ENCODE data around the gene P2RX5. TPM values are rescaled to one million over a fixed set of nuclear protein-coding genes. Genes with fewer than 3 reads are reported as not detected.

The P2RX5 gene
- total RNA-seq, 2 experiments from 2014 or later, result 45.2 to 47.4 TPM

DNA sequence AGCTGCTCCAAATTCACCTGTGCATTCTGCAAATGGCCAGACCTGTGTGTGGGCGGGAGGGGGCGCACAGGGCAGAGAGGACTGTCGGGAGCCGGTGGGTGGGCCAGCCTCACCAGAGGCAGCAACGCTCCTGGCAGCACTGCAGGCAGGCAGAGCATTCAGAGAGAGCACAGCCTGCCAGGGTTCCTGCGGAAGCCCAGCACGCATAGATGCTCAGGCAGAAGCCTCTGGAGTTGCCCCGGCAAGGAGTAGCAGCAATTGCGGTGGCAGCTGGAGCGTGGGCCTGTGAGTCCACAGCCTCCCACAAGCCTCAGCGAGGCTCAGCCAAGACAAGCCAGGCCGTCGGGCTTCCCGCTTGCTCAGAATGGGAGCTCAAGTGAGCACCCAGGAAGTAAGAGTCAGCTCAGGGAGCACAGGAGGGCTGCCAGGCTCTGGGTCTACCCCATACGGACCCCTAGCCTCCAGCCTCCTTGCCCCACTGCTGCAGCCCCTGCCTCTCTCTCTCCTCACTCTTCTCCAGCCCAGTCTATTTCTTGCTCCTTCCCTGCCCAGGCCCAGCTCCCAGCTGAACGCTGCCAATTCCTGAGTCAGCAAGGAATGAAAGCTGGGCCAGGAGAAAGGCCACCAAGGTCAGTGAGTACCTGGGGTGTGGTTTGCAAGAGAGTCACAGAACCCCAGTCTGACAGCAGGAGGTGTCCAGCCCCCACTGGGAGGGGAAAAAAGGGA lies 17.7 kb downstream of the P2RX5 start:
- peaks cover 9% of the 10 kb centered on the region for H3K36me3 Mint-ChIP-seq (ENCODE audit: low read depth)
- no peak for DNase-seq
- CTCF ChIA-PET, result no interaction called here
- no peak overlapping the region for H3K4me3 Mint-ChIP-seq
- H3K4me1 Mint-ChIP-seq (ENCODE audit: low read depth), result peaks cover 6% of the 10 kb centered on the region
- no peaks in the 10 kb centered on the region for H3K27me3 Mint-ChIP-seq (ENCODE audit: low read depth)
- intact Hi-C loops (cut with micrococcal nuclease), result no loop called here
- no peak overlapping the region for H3K27ac Mint-ChIP-seq
- no peaks in the 10 kb centered on the region for H3K9me3 Mint-ChIP-seq

DNA sequence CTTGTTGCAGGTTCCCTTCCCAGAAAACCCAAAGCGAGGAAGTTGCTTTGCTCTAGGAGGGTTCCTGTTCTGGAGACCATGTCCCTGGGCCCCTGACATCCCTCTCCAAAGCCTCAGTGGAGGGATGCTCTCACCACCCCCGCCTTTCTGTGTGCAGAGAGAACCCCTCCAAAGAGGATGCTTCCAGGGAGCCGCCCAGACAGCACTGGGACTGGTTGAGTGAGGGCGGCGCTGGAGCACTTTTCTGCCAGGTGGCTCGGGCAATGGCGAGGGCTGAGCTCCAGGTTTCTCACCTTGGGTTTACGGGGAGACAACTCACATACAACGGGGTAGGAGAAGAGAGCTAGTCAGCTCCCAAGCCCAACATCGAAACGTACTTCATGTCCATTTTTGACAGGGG lies 20.1 kb downstream of the P2RX5 start:
- intact Hi-C loops (cut with micrococcal nuclease), result no loop called here
- H3K27ac Mint-ChIP-seq, result no peak overlapping the region
- no peak overlapping the region for H3K4me3 Mint-ChIP-seq
- no peaks in the 10 kb centered on the region for H3K27me3 Mint-ChIP-seq (ENCODE audit: low read depth)
- H3K4me1 Mint-ChIP-seq (ENCODE audit: low read depth), result peaks cover under 1% of the 10 kb centered on the region
- DNase-seq, result no peak
- H3K36me3 Mint-ChIP-seq (ENCODE audit: low read depth), result peaks cover 3% of the 10 kb centered on the region
- no peaks in the 10 kb centered on the region for H3K9me3 Mint-ChIP-seq
- CTCF ChIA-PET, result no interaction called here

DNA sequence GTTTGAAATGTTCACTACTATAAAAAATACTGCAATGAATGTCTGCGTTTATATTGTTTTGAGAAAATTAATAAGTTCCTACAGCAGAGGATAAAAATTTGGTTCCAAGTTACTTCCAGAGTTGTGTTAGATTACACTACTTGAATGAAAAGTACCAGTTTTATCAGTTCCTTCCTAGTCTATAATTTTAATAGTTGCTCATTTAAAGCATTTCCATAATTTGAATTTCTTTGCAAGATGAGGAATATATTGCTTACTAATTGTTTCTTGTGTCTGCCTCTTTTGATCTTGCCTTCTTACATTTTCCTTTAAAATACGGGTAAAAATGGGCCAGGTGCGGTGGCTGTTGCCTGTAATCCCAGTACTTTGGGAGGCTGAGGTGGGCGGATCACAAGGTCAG lies 23.4 kb downstream of the P2RX5 start:
- intact Hi-C loops (cut with micrococcal nuclease), result no loop called here
- no peak for DNase-seq
- peaks cover 12% of the 10 kb centered on the region for H3K4me1 Mint-ChIP-seq (ENCODE audit: low read depth)
- no peaks in the 10 kb centered on the region for H3K9me3 Mint-ChIP-seq
- H3K27ac Mint-ChIP-seq, result no peak overlapping the region
- no peaks in the 10 kb centered on the region for H3K27me3 Mint-ChIP-seq (ENCODE audit: low read depth)
- no peak overlapping the region for H3K4me3 Mint-ChIP-seq
- CTCF ChIA-PET, result interaction anchor here (0.8 kb wide), 1 partner anchor 10 kb away, joined by 3 read pairs; no protein-coding TSS in a partner anchor
- peaks cover 6% of the 10 kb centered on the region for H3K36me3 Mint-ChIP-seq (ENCODE audit: low read depth)

DNA sequence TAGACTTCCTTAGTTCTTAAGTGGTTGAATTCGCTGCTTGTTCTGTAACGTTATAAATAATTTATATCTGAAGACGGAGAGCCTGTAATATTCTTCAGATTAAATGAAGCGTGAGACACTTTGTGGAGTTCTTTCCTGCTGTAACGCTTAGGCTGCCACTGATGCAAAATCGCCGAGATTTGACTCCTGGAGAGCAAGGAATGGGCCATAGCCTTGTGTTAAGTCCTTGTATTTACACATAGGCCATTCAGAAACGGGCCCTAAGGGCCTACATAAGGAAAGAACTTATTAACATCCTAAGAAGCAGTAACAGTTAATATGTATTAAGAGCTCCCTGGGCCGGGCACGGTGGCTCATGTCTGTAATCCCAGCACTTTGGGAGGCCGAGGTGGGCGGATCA lies 26.4 kb downstream of the P2RX5 start:
- Mint-ChIP-seq H3K27ac (peak overlapping the region; percentile 79), H3K4me3 (peak overlapping the region; percentile 93), H3K4me1 (ENCODE audit: low read depth) (peaks cover 14% of the 10 kb centered on the region), H3K9me3 (no peaks in the 10 kb centered on the region), H3K36me3 (ENCODE audit: low read depth) (peaks cover 5% of the 10 kb centered on the region), H3K27me3 (ENCODE audit: low read depth) (no peaks in the 10 kb centered on the region)
- CTCF ChIA-PET, result no interaction called here
- no peak for DNase-seq
- intact Hi-C loops (cut with micrococcal nuclease), result loop anchor here (2.0 to 5.0 kb wide), 2 partner anchors 53 to 1077 kb away; partner anchors contain the start of genes HASPIN and PAFAH1B1

DNA sequence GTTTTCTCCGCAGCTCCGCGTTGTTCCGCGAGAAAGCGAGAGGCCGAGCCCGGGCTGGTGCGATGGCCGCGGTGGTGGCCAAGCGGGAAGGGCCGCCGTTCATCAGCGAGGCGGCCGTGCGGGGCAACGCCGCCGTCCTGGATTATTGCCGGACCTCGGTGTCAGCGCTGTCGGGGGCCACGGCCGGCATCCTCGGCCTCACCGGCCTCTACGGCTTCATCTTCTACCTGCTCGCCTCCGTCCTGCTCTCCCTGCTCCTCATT lies 26.9 kb downstream of the P2RX5 start:
- peaks cover 14% of the 10 kb centered on the region for H3K4me1 Mint-ChIP-seq (ENCODE audit: low read depth)
- peak overlapping the region; percentile 93 for H3K4me3 Mint-ChIP-seq
- CTCF ChIA-PET, result no interaction called here
- H3K9me3 Mint-ChIP-seq, result no peaks in the 10 kb centered on the region
- H3K27ac Mint-ChIP-seq, result peak overlapping the region; percentile 79
- H3K36me3 Mint-ChIP-seq (ENCODE audit: low read depth), result peaks cover 5% of the 10 kb centered on the region
- H3K27me3 Mint-ChIP-seq (ENCODE audit: low read depth), result no peaks in the 10 kb centered on the region
- intact Hi-C loops (cut with micrococcal nuclease), result loop anchor here (2.0 to 5.0 kb wide), 2 partner anchors 54 to 1077 kb away; partner anchors contain the start of genes HASPIN and PAFAH1B1
- DNase-seq, result no peak

DNA sequence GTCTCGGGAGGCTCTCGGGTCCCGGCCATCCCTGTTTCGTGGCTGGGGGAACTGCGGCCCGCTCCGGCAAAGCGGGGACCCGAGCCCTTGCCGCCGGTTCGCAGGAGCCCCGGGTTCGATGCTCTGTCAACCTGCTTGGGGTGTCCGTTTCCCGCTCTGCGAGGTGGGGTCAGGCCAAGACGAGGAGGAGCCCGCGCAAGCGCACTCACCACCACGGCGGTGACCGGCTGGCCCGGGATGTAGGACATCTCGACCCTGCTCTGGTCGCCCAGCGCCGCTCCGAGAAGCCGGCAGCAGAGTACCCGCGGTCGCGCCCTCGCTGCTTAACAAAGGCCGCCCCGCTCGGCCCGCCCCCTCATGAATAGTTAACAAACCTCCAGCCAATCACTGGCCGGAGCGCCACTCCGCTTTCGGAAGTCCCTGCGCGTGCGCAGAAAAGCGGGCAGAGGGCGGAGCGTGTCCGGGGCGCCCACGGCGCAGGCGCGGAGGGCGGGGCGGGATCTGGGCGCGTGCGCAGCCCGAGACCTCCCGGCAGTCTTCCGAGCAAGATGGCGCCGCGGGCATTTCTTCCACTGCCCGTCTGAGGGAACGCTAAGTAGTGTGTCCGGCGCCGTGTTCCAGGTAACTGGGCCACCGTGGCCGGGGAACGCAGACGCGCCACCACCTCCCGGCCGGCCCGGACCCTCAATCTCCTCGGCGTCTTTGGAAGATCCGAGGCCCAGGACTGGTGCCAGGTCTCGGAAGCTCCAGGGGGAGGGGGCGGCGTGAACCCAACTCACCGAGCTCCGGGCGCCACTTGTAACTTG lies 27.5 kb downstream of the P2RX5 start, which contains the start of the genes EMC6 and TAX1BP3:
EMC6 (plus strand) TSS at position 534 of the 806 bp plus-strand sequence. CDS start 335 bp downstream, outside the sequence.
TAX1BP3 (minus strand) TSS at position 300 of the 806 bp plus-strand sequence; CDS start at position 248, 52 bp downstream.
- peaks cover 5% of the 10 kb centered on the region for H3K36me3 Mint-ChIP-seq (ENCODE audit: low read depth)
- H3K4me1 Mint-ChIP-seq (ENCODE audit: low read depth), result peaks cover 14% of the 10 kb centered on the region
- intact Hi-C loops (cut with micrococcal nuclease), result loop anchor here (1.0 to 5.0 kb wide), 6 partner anchors 32 to 1076 kb away; partner anchors contain the start of genes CTNS, HASPIN, NCBP3 and PAFAH1B1
- peak within 1 kb of the TSS; percentile 79 for H3K27ac Mint-ChIP-seq
- CTCF ChIA-PET, result interaction anchor here (1.0 kb wide), 1 partner anchor 69 kb away, joined by 4 read pairs; no protein-coding TSS in a partner anchor
- H3K27me3 Mint-ChIP-seq (ENCODE audit: low read depth), result no peaks in the 10 kb centered on the region
- DNase-seq, result peak; percentile 98
- peak within 1 kb of the TSS; percentile 93 for H3K4me3 Mint-ChIP-seq
- no peaks in the 10 kb centered on the region for H3K9me3 Mint-ChIP-seq

DNA sequence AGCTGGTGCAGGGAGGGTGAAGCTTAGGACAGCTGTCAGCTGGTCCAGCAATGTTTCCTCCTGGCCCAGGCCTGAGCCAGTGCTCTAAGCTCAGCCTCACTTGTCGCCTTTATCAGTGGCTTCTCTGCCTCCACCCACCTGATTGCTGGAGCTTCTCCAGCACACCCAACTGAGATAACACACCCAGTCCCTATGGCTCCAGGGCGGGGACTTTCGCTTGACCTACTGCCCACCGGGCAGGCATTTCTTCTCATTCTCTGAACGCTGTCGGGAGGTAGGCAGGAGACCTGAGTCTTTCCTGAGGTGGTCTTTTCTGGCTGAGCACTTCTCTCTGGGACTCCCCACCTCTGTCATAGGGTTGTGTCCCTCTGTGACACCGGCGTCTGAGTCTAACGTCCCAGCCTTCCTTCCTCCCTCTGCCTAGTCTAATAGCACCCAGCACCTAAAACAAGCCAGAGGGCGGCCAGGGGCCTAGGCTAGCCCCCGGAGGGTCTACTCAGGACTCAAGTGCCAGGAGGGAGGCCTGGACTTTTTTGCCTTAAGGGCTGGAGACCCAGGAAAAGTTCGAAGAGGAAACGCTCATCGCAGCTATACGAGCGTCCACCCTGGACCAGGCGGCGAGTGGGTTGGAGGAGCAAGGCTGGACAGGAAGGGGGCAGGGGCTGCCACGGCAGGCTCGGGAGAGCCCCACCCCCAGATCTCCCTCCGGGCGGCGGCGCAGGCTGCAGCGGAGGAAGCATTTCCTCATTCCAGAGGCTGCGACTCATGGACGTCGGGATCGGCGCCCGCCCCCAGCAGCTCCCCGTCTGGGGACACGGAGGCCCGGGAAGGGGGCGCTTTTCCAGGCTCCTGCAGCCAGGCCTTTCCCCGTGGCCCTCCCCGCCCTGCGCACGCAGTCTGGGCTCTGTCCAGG lies 28.3 kb downstream of the P2RX5 start:
- no peak overlapping the region for H3K27ac Mint-ChIP-seq
- peaks cover 14% of the 10 kb centered on the region for H3K4me1 Mint-ChIP-seq (ENCODE audit: low read depth)
- CTCF ChIA-PET, result interaction anchor here (1.0 kb wide), 1 partner anchor 70 kb away, joined by 4 read pairs; no protein-coding TSS in a partner anchor
- no peaks in the 10 kb centered on the region for H3K27me3 Mint-ChIP-seq (ENCODE audit: low read depth)
- no peaks in the 10 kb centered on the region for H3K9me3 Mint-ChIP-seq
- peaks cover 5% of the 10 kb centered on the region for H3K36me3 Mint-ChIP-seq (ENCODE audit: low read depth)
- peak overlapping the region; percentile 93 for H3K4me3 Mint-ChIP-seq
- DNase-seq, result peak; percentile 14
- intact Hi-C loops (cut with micrococcal nuclease), result loop anchor here (1.0 to 5.0 kb wide), 6 partner anchors 31 to 1075 kb away; partner anchors contain the start of genes CTNS, HASPIN, NCBP3 and PAFAH1B1

DNA sequence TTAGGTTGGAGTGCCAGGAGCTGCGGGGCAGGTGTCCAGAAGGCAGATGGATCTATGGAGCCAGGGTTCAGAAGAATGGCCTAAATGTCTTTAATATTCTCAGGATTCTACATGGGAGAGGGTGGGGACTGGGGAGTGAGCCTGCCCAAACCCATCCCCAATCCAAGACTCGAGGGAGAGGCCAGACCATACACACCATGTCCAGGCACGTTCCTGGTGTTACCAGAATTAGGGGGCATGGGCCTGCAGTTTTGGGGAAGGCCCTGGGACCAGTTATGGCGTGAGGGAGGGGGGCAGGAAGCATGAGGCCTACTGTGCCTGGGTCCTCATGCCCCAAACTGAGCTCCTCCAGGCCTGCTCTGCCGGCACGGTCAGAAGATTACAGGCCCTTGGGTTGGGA lies 29.4 kb downstream of the P2RX5 start:
- Mint-ChIP-seq H3K27ac (no peak overlapping the region), H3K36me3 (ENCODE audit: low read depth) (peaks cover 5% of the 10 kb centered on the region), H3K4me3 (peak overlapping the region; percentile 16), H3K9me3 (no peaks in the 10 kb centered on the region), H3K27me3 (ENCODE audit: low read depth) (no peaks in the 10 kb centered on the region), H3K4me1 (ENCODE audit: low read depth) (peaks cover 14% of the 10 kb centered on the region)
- CTCF ChIA-PET, result no interaction called here
- no peak for DNase-seq
- intact Hi-C loops (cut with micrococcal nuclease), result loop anchor here (5.0 kb wide), 1 partner anchor 1074 kb away; the partner anchor contains the start of gene PAFAH1B1

DNA sequence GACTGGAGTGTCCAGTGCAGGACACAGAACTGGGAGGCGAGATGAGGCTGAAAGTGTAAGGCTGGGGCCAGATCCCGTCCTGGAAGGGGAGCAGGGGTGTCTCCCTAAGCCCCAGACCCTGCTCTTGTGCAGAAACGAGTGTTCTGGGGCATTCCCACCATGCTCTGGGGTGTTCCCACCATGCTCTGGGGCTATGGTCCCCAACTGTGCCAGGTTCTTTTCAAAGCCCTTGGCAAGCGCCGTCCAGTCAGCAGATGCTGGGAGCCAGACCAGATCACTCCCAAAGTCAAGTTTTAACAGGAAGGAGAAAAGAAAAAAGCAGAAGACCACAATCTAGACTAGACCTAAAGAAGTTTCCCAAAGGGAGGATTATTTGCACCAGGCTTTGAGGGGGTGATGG lies 30.1 kb downstream of the P2RX5 start:
- intact Hi-C loops (cut with micrococcal nuclease), result loop anchor here (5.0 kb wide), 1 partner anchor 1074 kb away; the partner anchor contains the start of gene PAFAH1B1
- DNase-seq, result no peak
- Mint-ChIP-seq H3K4me1 (ENCODE audit: low read depth) (peaks cover 13% of the 10 kb centered on the region), H3K27ac (no peak overlapping the region), H3K4me3 (peak overlapping the region; percentile 16), H3K36me3 (ENCODE audit: low read depth) (peaks cover 5% of the 10 kb centered on the region), H3K9me3 (no peaks in the 10 kb centered on the region), H3K27me3 (ENCODE audit: low read depth) (no peaks in the 10 kb centered on the region)
- CTCF ChIA-PET, result no interaction called here

DNA sequence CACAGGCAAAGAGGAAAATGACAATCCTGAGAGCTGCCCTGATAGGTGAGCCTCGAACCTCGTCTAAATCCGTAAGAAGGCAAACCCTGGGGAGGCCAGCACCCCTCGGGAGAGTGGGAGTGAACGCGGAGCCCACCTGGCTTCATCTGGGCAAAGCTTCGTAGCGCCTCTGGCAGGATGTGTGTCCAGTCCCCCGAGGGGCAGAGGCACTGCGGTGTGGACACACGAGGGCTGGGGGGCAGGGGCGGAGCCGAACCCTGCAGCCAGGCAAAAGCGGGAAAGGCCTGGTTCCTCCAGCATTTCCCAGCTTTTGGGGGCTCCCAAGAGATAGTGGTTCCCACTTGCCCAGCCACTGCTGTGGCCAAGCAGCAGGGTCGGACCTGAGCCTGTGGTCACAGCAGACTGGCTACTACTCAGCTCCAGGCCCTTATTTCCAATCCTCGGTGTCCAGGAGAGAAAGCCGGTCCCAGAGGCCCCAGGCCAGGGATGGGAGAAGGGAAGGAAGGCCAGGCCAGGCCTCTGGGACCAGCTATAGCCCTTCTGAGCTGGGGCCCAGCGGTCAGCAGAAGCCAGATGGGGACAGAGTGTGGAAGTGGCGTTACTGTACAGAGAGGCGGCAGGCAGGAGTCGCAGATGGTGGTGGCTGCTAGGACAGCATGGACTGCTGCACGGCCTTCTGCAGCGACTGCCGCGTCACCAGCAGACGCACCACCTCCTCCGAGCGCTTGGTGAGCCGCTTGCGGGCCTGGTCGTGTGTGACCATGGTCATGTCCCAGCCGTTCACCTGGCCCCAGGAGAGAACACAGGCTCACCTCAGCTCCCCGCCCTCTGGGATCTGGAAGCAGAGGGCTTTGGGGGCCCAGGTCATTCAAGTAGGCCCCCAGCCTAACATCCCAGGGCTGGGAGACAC lies 32.6 kb downstream of the P2RX5 start:
- H3K27me3 Mint-ChIP-seq (ENCODE audit: low read depth), result no peaks in the 10 kb centered on the region
- H3K36me3 Mint-ChIP-seq (ENCODE audit: low read depth), result no peaks in the 10 kb centered on the region
- no peak for DNase-seq
- H3K9me3 Mint-ChIP-seq, result no peaks in the 10 kb centered on the region
- H3K4me1 Mint-ChIP-seq (ENCODE audit: low read depth), result peaks cover 2% of the 10 kb centered on the region
- no peak overlapping the region for H3K27ac Mint-ChIP-seq
- intact Hi-C loops (cut with micrococcal nuclease), result no loop called here
- no peak overlapping the region for H3K4me3 Mint-ChIP-seq
- CTCF ChIA-PET, result interaction anchor here (1.2 kb wide), 1 partner anchor 16 kb away, joined by 4 read pairs; no protein-coding TSS in a partner anchor
